Bronchial epithelial cell (primary cell): ENCODE data around the gene VDAC2. TPM values are rescaled to one million over a fixed set of nuclear protein-coding genes. Genes with fewer than 3 reads are reported as not detected.
A peak's percentile ranks its signal among the peaks of the same experiment; 100 is the strongest.

Source experiments
- DNase-seq: peaks from one replicate; pipeline ENCODE4 v3.0.0-alpha.2; 2010; ENCODE audit warnings: low read depth
- FAIRE-seq: peaks from 2 replicates; lab custom pipeline; 2011; peaks lifted over from hg19 to GRCh38; lab: Jason Lieb, UNC
- H3K27me3 ChIP-seq: 2 replicates; pipeline ENCODE4 v1.5.1; 2011; ENCODE audit warnings: low read length; ENCODE audit not compliant: control insufficient read depth, insufficient read depth
- H3K36me3 ChIP-seq: 2 replicates; pipeline ENCODE4 v1.5.1; 2011; ENCODE audit warnings: low read length; ENCODE audit not compliant: control insufficient read depth, insufficient read depth
- H3K4me3 ChIP-seq: 2 replicates; pipeline ENCODE4 v1.5.1; 2011; ENCODE audit warnings: mild to moderate bottlenecking, low read depth, low read length, control low read depth
- CTCF ChIP-seq: IDR thresholded peaks from 2 replicates; pipeline ENCODE4 v1.5.1; 2011; ENCODE audit warnings: mild to moderate bottlenecking, moderate library complexity, low read length, control low read depth, inconsistent platforms; ENCODE audit not compliant: insufficient read depth, severe bottlenecking
- total RNA-seq: library from RNA; depleted of rRNA; stranded (reverse); fragments of >200 nt; gene quantifications from 2 replicates; pipeline ENCODE4 v1.2.1, GENCODE V29; 2014

Gene VDAC2
- total RNA-seq, result 144 and 270 TPM in 2 replicates

- Histone ChIP-seq H3K36me3 (peaks cover 6% of the 10 kb centered on the region), H3K27me3 (no peaks in the 10 kb centered on the region), H3K4me3 (peak within 1 kb of the TSS; percentile 84)
- no peak for TF ChIP-seq CTCF
- FAIRE-seq, result no peak
- DNase-seq, result peak; percentile 66
These were observed at the start of gene VDAC2 for GRCh38 chr10:75210282-75211006. Gene VDAC2, plus strand, starts transcription at chr10:75210796. Its CDS starts 363 bp downstream, at chr10:75211159.

- DNase-seq (no peak), FAIRE-seq (no peak)
- Histone ChIP-seq H3K4me3 (no peak overlapping the region), H3K36me3 (peaks cover 2% of the 10 kb centered on the region), H3K27me3 (no peaks in the 10 kb centered on the region)
- no peak for TF ChIP-seq CTCF
These were observed 44.6 kb upstream of the VDAC2 start for GRCh38 chr10:75165684-75166622.

- TF ChIP-seq CTCF, result no peak
- H3K27me3 ChIP-seq, result no peaks in the 10 kb centered on the region
- H3K36me3 ChIP-seq, result peaks cover 2% of the 10 kb centered on the region
- H3K4me3 ChIP-seq, result no peak overlapping the region
- FAIRE-seq (no peak), DNase-seq (no peak)
These were observed 44.0 kb upstream of the VDAC2 start for GRCh38 chr10:75166623-75166972.

GRCh38 chr10:75168275-75168674 is 42.3 kb upstream of the VDAC2 start:
- TF ChIP-seq CTCF, result no peak
- Histone ChIP-seq H3K4me3 (no peak overlapping the region), H3K27me3 (no peaks in the 10 kb centered on the region), H3K36me3 (peaks cover 2% of the 10 kb centered on the region)
- FAIRE-seq, result no peak
- no peak for DNase-seq

- H3K36me3 ChIP-seq, result no peaks in the 10 kb centered on the region
- no peak for TF ChIP-seq CTCF
- FAIRE-seq, result no peak
- no peaks in the 10 kb centered on the region for H3K27me3 ChIP-seq
- H3K4me3 ChIP-seq, result no peak overlapping the region
- DNase-seq, result no peak
These were observed 40.4 kb upstream of the VDAC2 start for GRCh38 chr10:75170215-75170614.
